NCI-H774 (cell line): ENCODE results near the gene COL6A2.
"Not testable (repeated sequence)": the region's sequence is repeated elsewhere in the genome, so short reads cannot be mapped to it uniquely, and the experiment has no call there.

Source experiments
- DNase-seq: peaks from one replicate; lab custom pipeline; 2025; lab: John Stamatoyannopoulos, UW

Gene COL6A2

DNA sequence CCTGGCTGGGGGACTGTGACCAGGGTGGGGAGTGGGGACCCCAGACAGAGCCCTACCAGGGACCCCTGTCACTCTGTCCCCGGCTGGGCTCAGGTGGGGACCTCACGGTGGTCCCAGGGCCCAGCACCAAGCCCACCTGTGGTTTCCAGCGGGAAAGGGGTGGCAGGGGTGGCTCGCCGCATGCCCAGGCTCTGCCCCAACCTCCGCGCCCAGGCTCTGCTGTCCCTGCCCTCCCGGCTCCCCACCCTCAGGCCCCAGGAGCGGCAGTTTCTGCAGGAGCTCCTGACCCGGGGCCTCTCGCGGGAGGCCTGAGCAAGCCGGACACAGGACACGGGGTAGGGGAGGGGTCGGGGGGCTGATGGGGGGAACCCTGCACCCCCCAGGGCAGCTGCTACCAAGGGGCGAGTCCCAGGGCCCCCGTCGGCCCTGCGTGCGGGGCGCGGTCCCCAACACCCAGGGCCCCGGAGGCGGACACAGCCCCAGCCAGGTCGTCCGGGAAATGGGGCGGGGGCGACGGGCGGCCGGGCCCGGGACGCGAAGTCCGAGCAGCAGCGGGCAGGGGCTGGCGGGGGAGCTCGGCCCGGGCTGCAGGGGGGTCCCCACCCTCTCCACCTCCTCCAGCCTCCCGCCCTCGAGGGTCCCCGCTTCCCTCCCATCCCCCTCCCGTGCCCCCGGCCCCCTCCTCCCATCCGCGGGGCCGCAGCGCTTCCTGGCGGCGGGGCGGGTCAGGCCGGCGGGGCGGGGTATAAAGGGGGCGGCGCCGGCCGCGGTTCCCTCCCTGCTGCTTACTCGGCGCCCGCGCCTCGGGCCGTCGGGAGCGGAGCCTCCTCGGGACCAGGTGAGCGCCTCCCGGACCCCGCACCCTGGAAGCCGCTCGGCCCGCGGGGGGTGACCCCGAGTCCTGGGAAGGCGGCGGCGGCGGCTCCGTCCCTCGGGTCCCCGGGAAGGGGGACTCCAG, at the start of gene COL6A2:
Gene COL6A2 (plus strand): TSS at position 777 of the 958 bp plus-strand sequence.
- DNase-seq, result no peak

DNA sequence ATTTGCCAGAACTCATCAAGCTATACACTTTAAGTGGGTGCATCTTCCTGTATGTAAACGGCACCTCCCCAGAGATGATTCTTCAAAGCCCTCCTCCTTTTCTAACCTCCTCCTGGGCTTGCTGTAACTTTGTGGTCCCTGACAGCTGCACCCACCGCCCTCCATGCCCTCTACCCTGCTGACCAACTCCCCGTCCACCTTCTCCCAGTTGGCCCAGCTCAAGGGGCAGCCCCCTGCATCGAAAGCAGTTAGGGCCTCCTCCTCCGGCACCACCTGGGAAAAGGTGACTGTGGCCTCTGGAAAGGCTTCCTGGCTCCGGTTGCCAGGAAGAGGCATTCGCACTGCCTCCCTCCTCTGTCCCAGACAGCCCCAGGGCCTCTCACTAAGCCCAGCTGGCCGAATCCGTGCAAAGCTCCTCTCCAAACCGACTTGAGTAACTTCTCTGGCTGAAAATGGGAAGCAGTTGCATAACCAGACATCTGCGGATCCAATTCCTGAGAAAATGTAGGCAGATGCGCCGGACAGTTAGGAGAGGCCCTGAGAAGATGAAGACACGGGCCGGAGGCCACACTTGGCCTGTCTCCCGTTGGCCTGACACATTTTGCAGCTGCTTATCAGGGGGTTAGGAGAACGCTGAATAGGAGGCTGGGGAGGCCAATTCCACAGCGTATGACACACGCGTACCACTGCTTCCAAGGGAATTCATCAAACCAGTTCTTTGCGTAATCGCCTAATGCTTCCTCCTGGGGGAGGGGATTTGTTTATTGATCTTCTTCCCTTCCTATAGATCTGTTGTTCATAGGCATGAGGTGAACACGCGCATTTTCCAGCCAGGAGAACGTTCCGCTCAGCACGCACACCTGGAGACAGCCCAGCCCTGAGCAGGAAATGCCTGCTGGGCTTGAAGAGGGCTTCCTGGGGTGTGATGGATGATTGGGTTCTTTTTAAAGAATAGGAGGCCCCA, 48.7 kb upstream of the COL6A2 start:
- DNase-seq, result no peak

DNA sequence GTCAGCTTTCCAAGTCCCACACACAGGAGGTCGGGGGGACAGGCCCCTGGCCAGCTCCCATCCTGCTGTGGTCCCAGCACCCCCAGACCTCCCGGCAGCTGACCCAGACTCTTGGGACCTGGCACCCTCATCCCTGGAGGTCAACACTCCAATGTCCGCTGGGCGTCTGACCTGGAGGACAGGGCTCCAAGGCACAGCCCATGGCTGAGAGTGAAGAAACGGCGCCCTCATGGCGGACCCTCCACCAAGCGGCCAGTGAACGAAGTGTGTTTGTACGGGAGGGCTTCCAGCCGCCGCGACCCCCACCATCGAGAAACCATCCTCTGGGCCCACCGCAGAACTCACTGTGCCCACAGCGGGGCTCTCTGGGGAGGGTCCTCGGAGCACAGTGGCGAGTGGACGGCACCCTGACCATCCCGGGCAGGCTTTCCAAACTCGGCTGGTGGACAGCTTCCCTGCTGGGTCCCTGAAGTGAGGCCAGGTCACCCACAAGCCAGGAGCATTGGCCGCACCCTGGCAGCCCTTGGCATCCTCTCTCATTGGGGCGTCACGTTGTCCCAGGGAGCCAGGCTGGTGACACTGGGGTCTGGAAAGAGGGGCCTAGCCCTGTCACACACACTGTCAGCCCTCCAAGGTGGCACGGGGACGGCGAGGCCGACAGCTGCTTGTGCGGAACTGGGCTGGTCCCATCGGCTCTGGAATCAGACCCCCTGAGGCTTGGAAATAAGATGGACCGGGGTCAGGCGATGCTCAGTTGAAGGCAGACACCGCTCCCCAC, 47.8 kb upstream of the COL6A2 start:
- DNase-seq, result no peak

DNA sequence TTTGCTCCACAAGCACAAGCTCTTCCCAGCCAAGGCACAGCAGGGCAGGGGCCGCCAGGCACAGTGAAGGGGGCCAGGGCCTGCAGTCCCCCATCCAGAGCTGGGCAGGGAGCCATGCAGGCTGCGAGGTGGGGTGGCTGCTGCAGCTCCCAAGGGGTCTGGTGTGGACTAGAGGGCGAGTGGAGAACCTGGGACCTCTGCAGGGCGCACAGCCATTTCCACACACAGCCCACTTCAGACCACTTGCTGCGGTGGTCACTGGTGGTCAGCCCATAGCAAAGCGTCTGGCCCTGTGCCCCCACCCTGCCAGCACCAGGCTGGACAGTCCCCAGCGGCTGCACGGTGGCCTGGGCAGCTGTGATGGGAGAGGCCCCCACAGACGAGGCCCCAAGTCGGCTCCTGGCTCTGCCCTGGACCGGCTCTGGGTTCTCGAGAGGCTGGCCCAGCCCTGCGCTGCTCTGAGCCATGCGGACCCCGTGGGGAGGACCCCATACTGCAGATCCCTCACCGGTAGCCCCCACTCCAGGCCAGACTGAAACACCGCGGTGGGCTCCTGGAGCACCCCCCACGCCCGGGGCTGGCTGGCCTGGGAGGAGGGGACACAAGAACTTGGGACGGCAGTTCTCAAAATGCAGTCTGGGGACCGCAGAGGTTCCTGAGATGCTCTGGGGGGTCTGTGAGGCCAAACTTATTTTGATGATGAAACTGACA, 47.1 kb upstream of the COL6A2 start:
- no peak for DNase-seq

DNA sequence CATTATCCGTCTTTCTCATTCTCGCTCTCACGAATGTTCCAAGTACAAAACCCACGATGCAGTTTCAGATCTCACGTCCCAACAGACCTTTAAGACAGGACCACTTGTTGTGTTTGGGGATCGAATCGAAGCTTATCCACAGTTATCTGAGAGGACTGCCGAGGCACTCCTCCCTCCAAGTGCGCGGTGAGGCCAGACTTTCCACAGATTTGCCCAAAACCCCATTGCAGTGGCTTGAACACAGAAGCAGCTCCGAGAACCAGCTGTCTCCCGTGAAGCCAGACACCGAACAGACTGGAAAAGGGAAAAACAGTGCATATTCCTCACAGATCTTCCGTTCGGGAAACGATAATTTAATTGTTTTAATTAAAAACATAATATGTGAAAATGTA, 46.5 kb upstream of the COL6A2 start:
- no peak for DNase-seq

DNA sequence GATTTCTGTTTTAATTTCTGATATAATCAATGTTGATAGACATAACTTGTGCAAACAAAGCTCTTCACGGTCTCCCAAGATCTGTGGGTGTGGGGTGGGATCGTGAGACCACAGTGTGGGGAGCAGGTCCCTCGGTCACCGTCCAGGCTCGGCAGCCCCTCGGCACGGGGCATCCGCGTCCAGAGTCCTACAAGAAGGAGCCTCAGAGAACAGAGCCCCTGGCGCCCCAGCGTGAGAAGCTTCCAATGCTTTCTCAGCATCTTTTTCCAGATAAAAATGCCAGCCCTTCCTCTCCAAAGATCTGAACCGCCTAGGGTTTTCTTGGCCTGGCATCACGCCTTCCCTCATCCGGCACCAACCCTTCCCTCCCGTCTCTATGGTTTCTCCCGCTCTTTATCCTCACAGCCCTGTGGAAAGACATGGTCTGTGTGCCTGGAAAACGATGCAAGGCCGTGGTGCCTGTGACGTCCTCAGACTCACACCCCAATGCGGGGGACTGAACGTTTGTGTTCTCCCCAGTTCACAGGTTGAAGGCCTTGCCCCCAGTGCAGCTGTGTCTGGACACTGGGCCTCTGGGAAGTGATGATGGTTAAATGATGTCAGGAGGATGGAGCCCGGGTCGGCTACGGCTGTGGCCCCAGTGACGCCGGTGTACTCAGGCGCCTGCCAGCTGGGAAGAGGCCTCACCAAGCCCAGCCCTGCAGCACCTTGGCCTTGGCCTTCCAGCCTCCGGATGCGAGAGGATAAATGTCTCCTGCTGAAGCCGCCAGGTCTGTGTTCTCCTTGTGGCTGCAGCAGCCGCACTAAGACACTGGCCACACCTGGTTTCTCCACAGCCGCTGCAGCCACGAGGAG, 45.9 kb upstream of the COL6A2 start:
- DNase-seq, result no peak

DNA sequence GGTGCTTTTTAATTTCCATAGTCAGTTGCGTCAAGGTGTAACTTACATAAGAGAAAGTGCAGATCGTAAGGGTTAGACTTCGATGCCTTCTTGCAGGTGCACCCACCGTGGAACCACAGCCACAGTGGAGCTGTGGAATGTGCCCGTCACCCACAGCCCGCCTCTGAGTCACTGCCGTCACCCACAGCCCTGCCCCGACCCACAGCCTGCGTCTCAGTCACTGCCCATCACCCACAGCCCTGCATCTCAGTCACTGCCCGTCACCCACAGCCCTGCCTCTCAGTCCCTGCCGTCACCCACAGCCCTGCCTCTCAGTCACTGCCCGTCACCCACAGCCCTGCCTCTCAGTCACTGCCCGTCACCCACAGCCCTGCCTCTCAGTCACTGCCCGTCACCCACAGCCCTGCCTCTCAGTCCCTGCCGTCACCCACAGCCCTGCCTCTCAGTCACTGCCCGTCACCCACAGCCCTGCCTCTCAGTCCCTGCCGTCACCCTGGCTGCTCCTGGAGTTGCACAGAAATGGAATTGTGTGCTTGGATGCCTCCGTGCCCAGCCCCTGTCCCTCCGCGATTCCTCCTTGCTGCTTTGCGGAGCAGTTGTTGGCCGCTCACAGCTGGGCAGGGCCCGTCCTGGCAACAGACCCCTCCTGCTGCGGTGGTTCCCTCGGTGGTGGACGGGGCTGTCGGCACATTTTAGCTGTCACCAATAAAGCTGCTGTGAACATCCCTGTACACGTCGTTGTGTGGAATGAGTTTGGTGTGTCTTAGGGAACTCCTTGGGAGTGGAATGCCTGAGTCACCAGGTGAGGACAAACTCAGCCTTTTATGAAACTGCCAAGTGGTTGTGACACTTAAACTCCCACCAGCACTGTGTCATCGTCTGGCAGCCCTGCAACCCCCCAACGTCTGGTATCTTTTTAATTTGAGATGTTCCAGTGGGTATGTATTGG, 44.9 kb upstream of the COL6A2 start:
- no peak for DNase-seq

DNA sequence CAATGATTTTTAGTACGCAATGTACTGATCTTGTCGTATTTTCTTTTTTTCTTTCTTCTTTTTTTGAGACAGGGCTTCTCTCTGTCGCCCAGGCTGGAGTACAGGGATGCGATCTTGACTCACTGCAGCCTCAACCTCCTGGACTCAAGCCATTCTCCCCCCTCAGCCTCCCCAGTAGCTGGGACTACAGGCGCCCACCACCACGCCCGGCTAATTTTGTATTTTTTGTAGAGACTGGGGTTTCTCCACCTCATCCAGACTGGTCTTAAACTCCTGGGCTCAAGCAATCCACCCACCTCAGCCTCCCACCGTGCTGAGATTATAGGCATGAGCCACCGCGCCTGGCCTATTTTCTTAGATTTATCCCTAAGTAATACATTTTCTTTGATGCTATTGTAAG, 43.9 kb upstream of the COL6A2 start:
- DNase-seq, result no peak

DNA sequence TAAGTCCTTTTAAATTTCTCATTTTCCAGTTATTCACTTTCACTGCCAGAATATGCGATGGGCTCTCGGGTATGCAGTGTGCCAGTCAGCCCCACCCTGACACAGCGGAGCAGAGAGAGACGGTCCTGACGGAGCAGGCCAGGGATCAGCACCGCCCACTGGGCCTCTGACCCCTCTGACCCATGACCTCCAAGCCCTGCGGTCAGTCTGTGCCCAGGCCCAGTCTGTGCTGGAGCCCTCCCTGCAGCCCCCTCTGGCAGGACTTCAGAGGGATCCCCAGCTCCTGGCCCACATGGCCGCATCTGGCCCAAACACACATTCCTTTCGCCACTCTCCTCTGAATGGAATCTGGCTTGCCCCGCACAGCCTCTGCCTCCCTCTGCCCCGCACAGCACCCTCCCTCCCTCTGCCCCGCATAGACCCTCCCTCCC, 43.4 kb upstream of the COL6A2 start:
- DNase-seq, result no peak

DNA sequence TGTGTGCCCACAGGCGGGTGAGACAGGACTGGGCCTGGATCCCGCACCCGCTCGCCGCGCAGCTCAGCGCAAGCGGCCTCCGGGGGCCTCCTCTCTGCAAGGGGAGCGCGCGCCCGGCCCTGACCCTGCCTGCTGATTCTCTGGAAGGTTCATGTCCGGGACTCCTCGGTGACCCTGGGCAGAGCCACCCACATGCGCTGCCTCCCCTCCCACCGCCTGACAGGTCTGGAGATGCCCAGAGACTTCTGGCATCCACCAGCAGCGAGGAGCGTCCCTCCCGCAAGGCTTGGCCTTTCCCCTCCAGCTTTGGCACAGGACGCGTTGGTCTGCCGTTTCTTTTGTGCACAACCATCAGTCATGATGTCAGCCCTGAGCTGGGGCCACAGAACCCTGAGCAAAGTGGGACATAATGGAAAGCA, 42.0 kb upstream of the COL6A2 start:
- no peak for DNase-seq

DNA sequence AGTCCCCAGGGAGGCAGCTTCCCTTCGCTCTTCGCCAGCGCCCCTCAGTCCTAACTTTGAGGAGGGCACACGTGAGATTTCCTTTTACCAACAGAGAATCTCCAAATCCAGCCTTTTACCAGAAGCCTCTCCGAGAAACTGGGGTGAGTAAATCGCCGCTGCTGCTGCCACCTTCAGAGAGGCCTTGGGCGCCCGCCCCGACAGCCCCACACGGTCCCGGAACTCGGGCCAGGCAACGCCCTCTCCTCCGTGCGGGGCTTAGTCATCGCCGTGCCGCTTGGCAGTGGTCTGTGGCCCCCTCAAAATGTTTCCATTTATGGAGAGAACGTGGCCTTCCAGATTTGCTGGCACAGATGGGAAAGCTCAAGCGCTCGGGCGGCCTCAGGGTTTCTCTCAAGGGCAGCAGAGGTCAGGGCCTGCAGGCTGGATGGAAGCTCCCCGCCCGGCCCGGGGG, 41.4 kb upstream of the COL6A2 start:
- DNase-seq, result no peak

DNA sequence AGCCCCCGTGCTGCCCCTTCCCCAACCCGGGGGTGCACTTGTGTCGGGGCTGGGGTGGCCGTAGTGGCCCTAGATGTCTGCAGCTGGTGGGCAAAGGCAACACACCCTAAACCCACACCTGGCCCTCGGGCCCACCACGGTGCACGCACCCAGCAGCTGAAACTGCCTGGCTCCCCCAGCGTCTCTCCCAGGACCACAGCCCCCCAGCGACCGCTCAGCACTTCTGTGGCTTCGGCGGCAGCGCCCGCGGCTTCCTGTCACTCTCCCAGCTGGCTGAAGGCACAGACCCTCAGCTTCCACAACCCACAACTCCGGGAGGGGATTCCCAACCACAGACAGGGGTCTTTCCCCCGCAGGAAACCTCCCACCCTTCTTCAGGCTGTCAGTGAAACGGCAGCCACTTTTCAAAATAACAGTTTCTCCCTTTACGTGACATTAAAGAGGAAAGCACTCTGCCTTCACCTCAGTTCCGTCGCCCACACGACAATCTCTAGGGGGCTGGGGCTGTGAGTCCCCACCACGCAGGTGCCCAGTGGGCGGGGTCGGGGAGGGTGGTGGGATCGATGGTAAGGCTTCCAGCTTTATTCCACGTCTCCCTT, 40.7 kb upstream of the COL6A2 start:
- no peak for DNase-seq

DNA sequence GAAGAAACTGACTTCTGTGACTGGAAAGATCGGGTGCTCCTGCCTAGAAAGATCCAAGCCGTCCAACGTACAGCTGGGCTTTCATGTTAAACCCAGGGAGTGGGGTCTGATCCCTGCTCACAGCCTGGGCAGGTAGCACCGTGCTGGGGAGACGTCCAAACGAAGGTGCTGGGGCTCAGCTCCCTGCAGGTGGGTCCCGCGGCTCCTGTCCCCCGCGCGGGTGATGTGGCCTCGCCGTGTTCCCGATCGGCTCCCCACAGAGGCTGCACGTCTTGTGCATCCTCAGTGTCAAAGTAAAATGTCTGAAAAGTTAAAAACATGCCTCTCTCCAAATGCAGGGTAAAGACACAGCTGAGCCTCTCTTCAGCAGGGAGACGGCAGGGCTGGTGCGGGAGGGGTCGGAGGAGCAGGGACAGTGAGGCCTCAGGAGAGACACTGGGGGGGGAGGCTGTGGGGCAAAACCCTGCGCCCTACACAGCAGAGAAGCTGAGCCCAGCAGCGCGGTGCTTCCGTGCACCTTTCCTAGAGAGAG, 40.1 kb upstream of the COL6A2 start:
- no peak for DNase-seq

DNA sequence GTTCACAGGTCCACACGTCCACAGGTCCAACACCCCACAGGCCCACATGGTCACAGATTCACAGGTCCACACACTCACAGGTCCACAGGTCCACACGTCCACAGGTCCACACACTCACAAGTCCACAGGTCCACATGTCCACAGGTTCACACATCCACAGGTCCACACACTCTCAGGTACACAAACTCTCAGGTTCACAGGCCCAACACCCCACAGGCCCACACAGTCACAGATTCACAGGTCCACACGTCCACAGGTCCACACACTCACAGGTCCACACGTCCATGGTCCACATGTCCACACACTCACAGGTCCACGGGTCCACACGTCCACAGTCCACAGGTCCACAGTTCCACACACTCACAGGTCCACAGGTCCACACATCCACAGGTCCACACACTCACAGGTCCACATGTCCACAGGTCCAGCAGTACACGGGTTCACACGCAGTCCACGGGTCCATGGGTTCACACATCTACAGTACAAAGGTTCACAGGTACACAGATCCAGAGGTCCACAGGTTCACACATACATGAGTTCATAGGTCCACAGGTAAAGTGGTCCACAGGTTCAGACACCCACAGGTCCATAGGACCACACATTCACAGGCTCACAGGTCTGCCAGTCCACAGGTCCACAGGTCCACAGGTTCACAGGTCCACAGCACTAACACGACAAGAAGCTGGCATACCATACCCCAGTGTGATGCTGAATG, 39.3 kb upstream of the COL6A2 start:
- no peak for DNase-seq

DNA sequence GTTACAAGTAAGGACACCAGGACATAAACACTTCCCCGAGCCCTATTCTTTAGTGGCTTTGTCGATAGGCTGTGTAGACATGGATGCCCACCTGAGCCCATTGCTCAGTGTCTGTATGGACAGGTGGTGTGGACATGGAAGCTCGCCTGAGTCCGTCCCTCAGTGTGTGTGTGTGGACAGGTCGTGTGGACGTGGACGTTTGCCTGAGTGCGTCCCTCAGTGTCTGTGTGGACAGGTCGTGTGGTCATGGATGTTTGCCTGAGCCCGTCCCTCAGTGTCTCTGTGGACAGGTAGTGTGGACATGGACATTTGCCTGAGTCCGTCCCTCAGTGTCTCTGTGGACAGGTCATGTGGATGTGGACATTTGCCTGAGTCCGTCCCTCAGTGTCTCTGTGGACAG, 38.7 kb upstream of the COL6A2 start:
- no peak for DNase-seq

DNA sequence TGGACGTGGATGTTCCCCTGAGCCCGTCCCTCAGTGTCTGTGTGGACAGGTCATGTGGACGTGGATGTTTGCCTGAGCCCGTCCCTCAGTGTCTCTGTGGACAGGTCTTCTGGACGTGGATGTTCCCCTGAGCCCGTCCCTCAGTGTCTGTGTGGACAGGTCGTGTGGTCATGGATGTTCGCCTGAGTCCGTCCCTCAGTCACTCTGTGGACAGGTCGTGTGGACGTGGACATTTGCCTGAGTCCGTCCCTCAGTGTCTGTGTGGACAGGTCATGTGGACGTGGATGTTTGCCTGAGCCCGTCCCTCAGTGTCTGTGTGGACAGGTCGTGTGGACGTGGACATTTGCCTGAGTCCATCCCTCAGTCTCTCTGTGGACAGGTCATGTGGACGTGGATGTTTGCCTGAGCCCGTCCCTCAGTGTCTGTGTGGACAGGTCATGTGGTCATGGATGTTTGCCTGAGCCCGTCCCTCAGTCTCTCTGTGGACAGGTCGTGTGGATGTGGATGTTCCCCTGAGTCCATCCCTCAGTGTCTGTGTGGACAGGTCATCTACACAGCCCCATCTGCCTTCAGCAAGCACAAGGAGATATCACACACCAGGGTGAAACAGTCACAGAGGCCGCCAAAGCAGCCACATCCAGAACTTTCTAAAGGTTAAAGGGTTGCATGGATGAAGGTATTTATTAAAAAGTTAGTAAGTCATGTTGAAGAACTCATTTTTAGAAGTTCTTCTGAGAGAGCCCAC, 38.0 kb upstream of the COL6A2 start:
- not testable (repeated sequence) for DNase-seq

DNA sequence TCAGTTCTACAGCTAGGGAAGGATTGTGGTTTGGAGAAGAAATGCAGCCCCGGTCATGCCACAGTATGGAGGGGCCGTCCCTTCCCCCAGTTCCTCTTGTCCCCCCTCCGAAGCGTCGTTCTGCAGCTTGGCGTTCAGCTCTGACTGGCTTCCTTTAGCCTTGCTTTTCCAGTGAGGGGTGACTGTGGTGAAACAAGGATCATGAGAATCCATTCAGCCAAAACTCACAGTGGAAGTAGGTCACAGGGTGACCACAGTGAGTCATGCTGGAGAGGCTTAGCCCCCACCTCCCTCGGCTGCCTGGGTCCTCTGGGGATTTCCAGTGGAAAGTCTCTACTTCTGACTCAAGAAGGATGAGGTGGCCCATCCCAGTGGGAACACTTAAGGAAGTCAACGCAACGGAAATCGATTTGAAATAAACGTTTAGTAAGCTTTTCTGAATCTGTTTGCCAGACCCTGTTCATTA, 37.3 kb upstream of the COL6A2 start:
- DNase-seq, result no peak
